Measurements from ENCODE around the gene GSK3A.

DNA sequence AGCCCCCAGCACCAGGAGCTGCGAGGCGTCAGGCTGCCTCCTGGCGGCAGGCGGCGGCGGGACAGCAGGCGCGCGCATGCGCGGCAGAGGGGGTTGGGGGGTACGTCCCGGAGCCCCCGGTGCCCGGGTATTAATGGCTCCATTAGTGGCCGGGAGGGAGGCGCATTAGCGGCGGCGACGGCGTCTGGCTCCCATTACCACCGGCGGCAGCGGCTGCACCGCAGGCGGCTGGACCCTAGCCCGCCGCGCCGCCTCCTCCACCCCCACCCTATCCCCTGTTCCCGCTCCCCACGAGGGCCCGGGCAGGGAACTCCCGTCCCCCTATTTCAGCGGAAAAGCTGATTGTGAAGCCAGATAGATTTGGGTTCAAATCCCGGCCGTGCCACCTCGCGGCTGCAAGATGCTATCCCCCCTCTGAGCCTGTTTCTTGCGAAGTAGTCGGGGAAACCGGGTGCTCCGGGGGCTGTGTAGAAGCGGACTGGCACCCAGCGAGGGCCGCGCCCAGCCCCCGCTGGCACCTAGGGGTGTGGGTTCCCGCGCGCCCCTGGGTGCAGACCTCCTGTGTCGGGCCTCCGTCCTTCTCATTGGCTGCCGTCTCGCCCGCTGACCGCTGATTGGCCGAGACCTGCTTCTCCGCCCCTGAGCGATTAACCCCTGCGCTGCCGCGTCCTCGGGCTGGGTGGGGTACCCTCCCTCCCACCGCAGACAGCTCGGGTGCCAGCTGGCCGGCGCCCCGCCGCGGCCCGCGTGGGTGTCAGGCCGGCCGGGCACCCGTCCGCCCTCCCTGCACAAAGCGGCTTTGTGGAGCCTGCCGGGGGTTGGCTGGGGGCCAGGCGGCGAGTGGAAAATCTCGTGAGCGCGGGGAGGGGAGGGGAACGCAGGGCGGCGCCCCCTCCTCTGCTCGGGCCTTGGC lies 37.8 kb upstream of the GSK3A start:
- TF ChIP-seq GATA2 (IDR thresholded peaks at IDR 0.05; ENCODE audit: low read depth, low read length) (peak; percentile 65), GATA3 (IDR thresholded peaks at IDR 0.05; ENCODE audit: low read depth, low read length) (no peak)

Measured in SH-SY5Y (cell line).